Measurements from ENCODE around the gene LRP8.

DNA sequence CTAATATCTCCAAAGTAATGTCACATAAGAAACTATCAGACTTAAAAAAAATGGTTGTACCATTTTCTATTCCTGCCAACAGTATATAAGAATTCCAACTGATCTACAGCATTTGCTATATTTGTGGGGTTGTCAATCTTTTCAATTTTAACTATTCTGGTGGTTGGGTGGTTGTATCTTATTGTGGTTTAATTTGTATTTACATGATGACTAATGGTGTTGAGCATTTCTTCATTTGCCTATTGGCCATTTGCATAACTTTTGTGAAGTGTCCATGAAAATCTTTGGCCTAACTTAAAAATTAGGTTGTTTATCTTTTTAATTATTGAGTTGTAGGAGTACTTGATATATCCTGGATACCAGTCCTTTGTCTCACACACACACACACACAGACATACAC is 26.2 kb upstream of the LRP8 start:
- TF ChIP-seq, protein P1, sequence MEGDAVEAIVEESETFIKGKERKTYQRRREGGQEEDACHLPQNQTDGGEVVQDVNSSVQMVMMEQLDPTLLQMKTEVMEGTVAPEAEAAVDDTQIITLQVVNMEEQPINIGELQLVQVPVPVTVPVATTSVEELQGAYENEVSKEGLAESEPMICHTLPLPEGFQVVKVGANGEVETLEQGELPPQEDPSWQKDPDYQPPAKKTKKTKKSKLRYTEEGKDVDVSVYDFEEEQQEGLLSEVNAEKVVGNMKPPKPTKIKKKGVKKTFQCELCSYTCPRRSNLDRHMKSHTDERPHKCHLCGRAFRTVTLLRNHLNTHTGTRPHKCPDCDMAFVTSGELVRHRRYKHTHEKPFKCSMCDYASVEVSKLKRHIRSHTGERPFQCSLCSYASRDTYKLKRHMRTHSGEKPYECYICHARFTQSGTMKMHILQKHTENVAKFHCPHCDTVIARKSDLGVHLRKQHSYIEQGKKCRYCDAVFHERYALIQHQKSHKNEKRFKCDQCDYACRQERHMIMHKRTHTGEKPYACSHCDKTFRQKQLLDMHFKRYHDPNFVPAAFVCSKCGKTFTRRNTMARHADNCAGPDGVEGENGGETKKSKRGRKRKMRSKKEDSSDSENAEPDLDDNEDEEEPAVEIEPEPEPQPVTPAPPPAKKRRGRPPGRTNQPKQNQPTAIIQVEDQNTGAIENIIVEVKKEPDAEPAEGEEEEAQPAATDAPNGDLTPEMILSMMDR (IDR thresholded peaks at IDR 0.05) = no peak
- TF ChIP-seq POLR2A (IDR thresholded peaks at IDR 0.05) = no peak
